Fibroblast of lung (primary cell): ENCODE measurements around the gene SGSM2.

ENCODE experiments used
- CTCF ChIP-seq, 2 donors: IDR thresholded peaks in 1 of 2; conservative IDR thresholded peaks in 1 of 2; 1 replicate in 1 of 2; 2 replicates in 1 of 2; pipeline ENCODE4 v1.5.1; 2011 to 2012; ENCODE audit warnings: low read length in 2 of 2, control low read depth in 1 of 2, inconsistent platforms in 1 of 2, low read depth in 1 of 2, mild to moderate bottlenecking in 1 of 2
- EZH2 ChIP-seq: IDR thresholded peaks from 2 replicates; pipeline ENCODE4 v1.5.1; 2012; ENCODE audit warnings: low read length, control low read depth, mild to moderate bottlenecking; ENCODE audit errors: missing control alignments

GRCh38 chr17:2364763-2365116, 27.4 kb downstream of the SGSM2 start:
- TF ChIP-seq CTCF (conservative IDR thresholded peaks at IDR 0.05 in 1 of 2, IDR thresholded peaks at IDR 0.05 in 1 of 2; ENCODE audit: low read depth in 1 of 2, low read length in 2 of 2) (no peak), EZH2 (no peak)
